Fibroblast of skin of right quadriceps (primary cell): ENCODE results near the gene CD72.
"Not testable (repeated sequence)": the region's sequence is repeated elsewhere in the genome, so short reads cannot be mapped to it uniquely, and the experiment has no call there.

ENCODE experiments used
- DNase-seq: peaks from one replicate; pipeline ENCODE4 v3.0.0-alpha.2; 2013

CD72 gene

DNA sequence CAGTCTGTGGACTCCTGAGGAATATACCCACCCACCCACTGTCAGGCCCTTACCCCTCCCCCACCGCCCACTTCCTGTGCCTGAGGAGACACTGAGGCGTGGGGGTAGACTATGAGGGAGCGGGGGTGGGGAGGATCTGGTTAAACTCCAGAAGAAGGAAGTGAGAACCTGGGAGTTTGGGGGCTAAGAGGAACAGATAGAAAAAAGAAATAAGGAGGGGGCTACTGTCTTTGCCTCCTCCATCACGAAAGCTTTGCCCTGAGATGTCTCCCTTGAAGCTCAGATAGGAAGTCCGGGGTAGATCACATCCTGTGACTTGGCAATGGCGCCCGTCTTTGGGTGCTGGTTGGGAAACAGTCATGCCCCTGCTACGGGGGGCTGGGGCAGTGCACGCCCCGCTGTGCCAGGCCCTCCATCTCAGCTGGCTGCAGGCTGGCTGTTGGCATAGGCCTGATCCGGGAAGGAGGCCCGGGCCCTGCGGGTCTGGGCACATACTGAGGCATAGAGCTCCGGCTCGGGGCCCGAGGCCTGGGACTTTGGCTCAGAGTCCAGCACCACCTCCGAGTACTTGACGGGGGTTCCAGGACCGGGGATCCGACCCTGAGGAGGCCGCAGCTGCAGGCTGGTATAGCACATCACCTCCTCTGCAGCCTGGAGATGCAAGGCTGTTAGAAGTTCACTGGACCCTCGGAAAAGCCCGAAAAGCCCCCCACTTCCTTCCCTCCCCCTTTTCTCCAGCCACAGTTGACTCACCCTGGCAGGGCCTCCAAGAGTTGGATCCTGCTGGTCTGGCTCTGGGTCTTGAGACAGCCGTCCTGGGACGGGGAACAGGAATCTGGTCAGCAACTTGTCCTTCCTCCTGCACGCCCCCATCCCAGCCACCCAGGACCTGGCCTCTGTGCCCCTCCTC lies 31.5 kb upstream of the CD72 start:
- DNase-seq: no peak

DNA sequence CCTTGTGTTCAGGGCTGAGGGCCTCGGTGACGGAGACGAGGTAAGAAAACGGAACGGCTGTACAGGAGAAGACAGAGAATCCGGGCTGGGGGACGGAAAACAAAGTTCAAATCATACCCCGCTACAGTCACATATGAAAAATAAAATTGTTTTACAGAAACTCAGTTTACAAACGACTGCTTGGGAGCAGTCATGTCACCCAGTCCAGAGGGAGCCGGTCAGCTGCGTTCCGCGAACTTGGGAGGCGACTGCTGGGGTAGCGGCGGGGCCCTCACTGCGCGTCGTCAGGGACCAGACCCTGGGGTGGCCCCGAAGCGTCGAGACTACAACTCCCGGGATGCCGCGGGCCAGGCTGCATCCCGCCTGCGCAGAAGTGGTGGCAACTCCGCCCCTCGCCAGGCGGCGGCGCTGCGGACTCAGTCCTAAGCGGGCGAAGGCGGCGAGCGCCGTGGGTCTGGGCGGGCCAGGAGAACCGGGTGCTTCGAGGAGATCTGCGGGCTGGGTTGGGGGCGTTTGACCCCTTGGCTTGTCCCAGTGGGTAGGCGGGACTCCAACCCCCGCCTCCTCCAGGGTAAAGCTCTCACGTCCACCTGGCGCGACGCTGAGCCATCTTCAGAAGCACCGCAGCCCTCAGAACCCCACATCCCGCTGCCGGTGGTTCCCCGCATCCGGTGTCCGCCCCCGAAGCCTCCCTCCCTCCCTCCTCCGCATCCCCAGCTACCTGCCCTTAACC lies 28.5 kb upstream of the CD72 start:
- DNase-seq: peak; percentile 82

DNA sequence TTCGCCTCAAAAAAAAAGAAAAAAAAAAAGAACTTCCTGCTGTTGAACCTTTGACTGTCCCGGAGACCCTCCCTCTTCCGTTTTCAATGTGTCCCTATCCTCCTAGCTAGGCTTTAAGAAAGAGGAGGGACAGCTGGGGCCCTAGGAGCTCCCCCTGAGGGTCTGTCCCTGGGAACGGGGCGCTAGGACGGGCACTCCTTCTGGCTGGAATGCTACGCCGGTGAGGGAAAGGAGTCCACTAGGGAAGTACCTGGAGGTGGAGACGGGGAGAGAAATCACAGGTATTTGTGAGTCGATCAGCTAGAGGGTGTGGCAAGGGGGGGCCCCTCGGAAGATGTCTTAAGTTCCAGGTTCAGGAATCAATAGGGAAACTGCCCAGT lies 27.9 kb upstream of the CD72 start:
- peak; percentile 32 for DNase-seq

DNA sequence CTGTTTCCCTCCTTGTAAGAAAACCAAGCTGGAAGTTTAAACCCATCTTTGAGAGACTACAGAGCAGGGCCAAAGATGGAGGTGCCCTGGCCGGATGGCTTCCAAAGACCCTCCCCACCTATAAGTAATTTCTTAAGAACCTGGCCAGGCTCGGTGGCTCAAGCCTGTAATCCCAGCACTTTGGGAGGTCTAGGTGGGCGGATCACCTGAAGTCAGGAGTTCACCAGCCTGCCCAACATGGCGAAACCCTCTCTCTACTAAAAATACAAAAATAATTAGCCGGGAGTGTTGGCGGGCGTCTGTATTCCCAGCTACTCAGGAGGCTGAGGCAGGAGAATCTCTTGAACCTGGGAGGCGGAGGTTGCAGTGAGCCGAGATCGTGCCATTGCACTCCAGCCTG lies 27.5 kb upstream of the CD72 start:
- not testable (repeated sequence) for DNase-seq

DNA sequence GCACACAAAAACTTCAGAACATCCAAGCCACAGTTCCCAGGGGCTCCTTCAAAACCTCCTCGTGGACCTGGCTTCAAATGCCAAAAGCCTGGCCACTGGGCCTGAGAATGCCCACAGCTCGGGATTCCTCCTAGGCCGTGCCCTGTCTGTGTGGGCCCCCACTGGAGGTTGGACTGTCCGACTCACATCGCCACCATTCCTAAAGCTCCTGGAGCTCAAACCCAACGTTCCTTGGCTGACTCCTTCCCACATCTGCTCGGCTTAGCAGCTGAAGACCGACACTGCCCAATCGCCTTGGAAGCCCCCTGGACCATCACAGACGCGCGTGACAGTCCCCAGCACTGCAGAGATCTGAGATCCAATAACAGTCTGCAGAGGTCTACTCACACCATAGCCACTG lies 24.8 kb upstream of the CD72 start:
- DNase-seq: no peak

DNA sequence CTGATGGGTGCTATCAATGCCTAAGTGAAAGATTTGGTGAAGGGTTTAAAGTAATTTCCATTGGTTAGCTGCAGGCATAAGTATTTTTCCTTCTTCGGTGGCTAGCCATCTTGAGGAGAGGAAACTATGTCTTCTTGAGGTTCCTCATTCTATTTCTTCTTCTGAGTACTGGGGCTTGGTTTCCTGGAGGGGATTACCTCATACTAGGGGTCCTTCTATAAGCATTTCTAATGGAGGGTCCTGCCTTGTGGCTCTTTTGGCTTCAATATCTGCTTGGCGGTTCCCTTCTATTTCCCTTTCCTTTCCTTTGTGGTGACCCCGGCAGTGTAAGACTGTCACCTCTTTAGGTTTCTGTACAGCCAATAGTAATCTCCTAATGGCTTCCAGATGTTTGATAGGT lies 23.3 kb upstream of the CD72 start:
- DNase-seq: not testable (repeated sequence)

DNA sequence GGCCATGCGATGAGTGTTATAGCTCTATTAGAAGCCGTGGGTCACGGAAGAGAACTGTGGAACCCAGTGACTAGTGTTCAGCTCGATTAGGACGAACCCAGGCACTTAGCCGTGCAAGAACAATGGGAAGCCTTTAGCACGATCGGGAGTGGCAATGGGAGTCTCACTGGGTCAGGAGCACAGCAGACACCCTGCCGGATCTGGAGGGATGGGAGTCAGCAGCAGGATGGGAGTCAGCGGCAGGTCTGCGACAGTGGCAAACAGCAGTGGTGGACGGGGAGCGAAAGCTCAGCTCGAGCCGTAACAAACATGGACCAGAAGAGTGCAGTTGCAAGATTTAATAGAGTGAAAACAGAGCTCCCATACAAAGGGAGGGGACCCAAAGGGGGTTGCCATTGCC lies 22.2 kb upstream of the CD72 start:
- not testable (repeated sequence) for DNase-seq

DNA sequence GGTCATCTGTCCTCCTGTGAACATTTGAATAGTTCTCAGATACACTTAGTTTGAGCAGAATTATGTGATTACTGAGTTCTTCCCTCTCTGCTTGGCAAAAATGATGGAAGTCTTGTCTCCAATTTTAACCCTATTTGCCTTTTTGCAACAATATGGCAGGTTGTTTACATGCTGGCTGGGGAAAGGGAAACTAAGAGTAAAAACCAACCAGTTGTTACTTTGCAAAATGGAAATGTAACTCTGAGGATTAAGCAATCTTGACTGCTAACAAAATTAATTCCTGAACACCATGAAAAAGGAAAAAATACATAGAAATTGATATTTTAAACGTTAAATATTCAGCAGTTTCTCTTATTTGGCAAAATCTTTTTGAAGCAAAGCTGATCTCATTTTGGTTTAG lies 21.4 kb upstream of the CD72 start:
- no peak for DNase-seq

DNA sequence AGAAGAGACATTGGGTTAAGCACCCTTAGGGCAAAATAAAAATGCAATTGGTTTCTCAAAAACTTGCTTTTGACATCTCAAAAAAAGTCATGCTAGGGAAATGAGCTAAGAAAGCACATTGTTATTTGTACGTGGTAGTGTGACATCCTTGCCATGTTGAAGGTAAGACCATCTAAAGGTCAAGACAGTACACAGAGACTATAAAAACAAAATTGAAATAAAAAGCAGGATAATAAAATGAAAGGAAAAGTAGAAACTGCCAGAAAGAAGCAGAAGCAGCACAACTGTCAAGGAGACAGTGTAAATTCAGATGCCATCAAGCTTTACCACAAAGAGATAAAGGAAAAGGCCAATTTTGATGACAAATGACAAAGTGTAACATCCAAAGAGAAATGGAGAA lies 21.0 kb upstream of the CD72 start:
- DNase-seq: not testable (repeated sequence)

DNA sequence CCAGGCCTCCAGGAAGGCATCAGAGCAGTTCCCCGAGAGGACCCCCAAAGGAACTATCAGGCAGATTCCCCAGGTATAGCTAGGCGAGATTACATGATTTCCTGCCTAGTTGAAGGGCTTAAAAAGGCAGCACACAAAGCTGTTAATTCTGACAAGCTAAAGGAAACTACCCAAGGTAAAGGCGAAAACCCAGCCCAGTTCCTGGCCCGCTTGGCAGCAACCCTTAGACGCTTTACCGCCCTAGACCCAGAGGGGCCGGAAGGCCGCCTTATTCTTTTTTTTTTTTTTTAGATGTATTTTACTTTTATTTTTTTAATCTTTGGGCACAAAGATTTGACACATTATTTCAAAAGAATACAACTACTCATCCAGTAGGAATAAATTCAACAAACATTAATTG lies 20.5 kb upstream of the CD72 start:
- not testable (repeated sequence) for DNase-seq

DNA sequence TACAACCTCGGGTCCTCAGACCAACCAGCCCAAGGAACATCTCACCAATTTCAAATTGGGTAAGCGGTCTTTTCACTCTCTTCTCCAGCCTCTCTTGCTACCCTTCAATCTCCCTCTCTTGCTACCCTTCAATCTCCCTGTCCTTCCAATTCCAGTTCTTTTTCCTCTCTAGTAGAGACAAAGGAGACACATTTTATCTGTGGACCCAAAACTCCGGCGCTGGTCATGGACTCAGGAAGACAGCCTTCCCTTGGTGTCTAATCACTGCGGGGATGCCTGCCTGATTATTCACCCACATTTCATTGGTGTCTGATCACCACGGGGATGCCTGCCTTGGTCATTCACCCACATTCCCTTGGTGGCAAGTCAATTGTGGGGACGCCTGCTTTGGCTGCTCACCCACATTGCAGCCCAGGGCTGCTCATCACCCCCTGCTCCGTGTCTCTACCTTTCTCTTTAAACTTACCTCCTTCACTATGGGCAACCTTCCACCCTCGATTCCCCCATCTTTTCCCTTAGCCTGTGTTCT lies 19.3 kb upstream of the CD72 start:
- not testable (repeated sequence) for DNase-seq

DNA sequence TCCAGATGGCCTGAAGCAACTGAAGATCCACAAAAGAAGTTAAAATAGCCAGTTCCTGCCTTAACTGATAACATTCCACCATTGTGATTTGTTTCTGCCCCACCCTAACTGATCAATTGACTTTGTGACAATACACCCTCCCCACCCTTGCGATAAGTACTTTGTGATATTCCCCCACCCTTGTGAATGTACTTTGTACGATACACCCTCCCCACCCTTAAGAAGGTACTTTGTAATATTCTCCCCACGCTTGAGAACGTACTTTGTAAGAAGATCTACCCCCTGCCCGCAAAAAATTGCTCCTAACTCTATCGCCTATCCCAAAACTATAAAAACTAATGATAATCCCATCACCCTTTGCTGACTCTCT lies 18.6 kb upstream of the CD72 start:
- DNase-seq: not testable (repeated sequence)

DNA sequence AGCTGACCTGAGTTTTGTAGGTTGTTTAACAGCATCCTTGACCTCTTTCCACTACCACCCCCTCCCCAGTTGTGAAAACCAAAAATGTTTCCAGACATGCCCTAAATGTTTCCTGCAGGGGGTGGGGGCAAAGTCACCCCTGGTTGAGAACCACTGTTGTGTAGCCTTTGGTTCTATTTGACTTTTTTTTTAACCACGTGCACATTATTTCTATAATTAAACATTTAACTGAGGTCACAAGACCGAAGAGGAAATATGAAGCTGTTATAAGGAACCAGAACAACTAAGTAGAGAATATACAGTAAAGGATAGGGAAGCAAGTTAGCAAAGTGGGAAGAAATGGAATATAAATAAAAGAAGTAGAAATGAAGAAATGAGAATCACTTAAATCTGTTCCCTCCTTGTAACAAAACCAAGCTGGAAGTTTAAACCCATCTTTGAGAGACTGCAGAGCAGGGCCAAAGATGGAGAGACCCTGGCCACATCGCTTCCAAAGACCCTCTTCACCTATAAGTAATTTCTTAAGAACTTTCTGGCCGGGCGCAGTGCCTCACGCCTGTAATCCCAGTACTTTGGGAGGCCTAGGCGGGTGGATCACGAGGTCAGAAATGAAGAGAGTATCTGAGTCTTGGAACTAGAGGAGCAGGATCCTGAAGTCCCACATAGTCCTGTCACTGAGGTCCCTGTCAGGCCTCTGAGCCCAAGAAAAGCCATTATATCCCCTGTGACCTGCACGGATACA lies 18.1 kb upstream of the CD72 start:
- no peak for DNase-seq

DNA sequence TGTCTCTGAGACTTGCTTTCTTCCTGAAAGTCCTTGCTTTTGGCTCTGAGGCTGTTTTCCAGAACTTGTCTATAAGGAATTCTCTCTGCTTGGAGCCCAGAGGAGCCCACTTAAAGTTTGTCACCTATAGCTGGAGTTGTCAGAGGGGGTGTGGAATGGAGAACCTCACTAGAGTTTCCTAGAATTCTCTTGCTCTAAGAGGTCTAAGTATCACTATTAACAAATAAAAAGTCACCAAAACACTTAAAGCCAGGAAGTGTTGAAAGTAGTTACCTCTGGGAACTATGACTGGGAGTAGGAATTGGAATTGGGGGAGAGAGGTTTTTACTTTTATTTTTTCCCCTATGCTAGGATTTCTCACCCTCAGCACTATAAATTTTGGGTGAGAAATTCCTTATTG lies 17.5 kb upstream of the CD72 start:
- DNase-seq: no peak

DNA sequence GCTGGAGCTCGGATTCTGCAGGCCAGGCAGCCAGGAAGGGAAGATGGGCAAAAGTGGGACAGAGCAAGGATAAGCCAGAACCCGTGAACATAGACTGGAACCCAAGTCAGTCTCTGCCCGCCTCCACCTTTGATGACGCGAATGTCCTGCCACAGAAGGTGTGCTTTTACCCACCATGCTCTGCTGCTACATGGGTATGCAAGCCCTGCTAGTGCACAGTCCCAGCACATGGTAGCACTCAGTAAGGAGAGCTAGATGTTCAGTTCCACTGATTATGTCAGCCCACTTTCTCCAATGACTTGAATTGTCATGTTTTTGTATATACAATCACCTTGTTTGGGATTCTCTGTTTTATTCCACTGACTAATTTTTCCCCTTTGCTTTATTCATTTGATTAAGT lies 11.4 kb upstream of the CD72 start:
- DNase-seq: no peak

DNA sequence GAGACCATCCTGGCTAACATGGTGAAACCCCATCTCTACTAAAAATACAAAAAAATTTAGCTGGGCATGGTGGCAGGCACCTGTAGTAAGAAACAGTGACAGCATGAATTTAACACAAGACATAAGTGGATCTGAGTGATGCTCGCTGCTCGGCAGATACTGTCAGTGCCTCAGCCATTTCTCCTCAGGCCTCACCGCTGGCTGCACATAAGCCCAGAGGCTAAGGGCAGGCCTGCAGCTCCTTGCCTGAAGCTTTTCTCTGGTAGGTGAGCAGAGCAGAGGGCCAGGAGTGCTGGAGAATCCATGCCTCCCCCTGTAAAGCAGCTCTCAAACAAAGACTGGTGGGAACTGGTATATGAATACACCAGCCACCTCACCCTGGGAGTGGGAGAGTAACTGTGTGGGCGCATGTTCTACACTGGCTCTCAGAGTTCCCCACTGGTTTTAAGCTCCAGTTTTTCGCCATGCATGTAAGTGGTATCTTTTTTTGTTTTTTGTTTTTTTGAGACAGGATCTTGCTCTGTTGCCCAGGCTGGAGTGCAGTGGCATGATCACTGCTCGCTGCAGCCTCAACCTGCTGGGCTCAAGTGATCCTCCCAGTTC lies 10.3 kb upstream of the CD72 start:
- DNase-seq: no peak

DNA sequence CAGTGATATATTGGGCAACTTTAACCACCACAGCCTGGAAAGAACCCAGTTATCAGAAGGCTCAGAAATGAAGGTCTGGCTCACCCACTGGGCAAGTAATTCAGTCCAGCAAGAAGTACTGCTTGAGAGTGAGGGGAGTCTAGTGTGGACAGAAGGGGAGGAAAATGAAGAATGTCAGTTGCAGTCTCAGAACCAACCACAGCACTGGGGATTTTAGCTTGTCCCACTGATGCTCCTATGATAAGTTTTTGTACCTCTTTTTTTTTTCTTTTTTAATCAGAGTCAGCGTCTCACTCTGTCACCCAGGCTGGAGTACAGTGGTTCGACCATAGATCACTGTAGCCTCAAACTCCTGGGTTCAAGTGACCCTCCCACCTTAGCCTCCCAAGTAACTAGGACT lies 9.4 kb upstream of the CD72 start:
- no peak for DNase-seq

DNA sequence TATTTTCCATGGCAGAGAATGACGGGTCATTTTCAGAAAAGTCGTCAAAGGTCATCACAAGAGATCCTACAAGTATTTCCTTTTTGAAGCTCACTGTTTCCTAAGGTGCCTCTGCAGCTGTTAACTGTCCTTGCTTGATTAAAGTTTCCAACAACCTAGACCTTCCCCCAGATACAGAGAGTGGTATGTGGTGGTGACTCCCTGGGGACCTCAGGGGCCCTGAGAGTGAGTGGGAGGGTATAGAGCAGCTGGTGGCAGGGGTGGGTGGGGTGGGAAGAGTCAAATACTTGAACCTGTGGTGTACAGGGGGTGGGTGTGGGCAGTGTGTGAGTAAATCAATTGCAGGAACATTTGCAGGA lies 1.6 kb upstream of the CD72 start:
- no peak for DNase-seq

DNA sequence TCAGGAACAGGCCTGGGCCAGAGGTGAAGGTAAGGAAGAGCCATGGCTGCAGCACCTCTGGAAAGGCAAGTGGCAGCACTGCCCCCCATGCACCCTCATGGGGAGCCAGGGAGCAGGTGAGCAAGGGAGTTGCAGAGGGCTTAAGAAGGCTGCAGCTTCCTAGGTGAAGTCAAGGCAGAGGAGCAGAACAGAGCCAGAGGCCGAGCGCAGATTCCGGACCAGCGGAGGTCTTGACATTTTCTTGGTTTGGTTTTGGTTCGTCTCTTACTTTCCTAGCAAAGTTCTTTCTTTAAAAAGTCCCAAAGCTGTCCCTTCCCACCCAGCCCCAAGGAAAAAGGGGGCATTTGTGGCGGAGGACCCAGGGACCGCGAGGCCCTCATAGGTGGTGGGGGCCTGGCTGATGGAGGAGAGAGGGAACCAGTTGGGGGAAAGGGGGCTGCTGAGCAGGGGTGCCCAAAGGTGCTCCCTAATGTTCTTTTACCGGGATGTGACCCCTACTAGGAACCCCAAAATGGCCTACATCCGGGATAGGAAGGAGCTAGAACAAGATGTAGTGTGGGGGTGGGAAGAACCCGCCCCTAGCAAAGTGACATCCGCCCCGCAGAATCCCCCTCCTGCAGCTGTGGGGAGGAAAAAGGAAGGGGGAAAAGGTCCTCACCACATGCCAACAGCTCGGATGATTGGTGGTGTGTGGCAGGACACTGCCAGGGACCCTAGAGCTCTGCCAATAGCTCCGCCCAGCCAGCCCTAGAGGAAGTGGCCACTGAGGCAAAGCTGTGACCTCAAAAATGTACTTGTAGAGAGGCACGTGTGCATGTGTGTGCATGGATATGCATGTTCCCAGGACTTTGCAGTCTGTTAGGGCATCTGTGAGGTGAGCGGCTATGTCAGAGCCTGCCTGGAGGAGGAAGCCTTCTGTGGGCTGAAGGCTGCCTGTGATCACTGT lies 914 bp upstream of the CD72 start:
- no peak for DNase-seq

DNA sequence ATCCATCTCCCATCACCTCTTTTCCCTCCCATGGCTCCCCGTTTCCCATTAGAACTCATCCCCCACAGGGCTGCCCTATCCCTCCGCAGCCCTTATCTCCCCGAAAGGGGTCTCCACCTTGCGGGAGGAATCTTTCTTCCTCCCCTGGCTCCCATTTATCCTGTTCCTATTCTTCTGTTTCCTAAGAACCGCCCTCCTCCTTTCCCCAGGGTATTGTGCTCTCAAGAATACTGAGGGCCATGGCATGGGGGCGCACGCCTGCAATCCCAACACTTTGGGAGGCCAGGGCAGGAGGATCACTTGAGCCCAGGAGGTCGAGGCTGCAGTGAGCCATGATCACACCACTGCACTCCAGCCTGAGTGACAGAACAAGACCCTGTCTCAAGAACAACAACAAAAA lies 665 bp downstream of the CD72 start:
- DNase-seq: no peak

DNA sequence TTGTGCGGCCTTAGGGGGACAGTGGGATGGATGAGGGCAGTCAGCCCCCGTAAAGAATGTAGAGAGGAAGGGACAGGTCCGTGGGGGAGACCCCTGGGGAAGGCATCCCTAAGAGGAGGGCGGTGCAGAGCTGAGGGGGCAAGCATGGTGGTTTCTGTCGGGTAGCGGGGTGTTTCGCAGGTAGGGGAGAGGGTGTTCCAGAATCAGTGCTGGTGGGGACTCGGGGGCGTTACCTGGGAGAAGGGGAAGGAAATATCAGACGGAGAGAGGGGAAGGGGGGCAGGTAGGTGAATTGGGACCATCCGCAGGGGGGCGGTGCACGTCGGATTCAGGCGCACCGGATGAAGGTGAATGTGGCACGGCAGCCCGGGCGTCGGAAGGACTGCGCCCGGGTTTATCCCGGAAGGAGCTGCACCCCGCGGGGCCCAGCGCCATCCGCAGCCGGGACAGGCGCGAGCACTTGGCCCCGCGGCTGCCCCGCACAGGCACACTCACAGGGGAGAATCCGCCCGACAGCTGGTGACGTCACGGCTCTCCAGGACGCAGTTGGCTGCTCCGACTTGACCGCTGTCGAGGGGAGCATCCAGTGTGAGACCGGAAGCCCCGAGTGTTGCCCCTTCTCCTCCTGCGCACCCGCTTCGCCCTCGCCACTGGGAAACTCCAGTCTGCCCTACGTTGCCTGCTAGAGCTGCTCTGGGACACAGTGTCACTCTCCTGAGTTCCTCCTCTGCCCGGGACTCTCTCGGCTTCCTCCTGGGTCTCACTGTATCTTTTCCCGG lies 1.3 kb downstream of the CD72 start:
- peak; percentile 40 for DNase-seq
